ENCODE results near the gene TMEM182. TPM values are rescaled to one million over a fixed set of nuclear protein-coding genes. Genes with fewer than 3 reads are reported as not detected.

TMEM182 gene
- total and polyA plus RNA-seq, 2 of the 4 experiments (the other 2 are of a cell fraction), result 1.3 to 1.4 TPM

GRCh38 chr2:102771114-102771513 is 9.3 kb downstream of the TMEM182 start:
- H3K27ac ChIP-seq (ENCODE audit: insufficient read depth, low read length), result no peak overlapping the region
- TF ChIP-seq NFE2L2 (IDR thresholded peaks at IDR 0.05; ENCODE audit: low read depth, low read length), result no peak
- no peak for TF ChIP-seq RCOR1 (IDR thresholded peaks at IDR 0.05; ENCODE audit: insufficient replicate concordance, low read length)
- TF ChIP-seq USF2 (IDR thresholded peaks at IDR 0.05; ENCODE audit: low read depth, low read length), result no peak
- TF ChIP-seq RAD21 (IDR thresholded peaks at IDR 0.05; ENCODE audit: low read length), result no peak
- no peak for TF ChIP-seq POLR2A (IDR thresholded peaks at IDR 0.05; ENCODE audit: low read depth, low read length)
- TF ChIP-seq BHLHE40 (IDR thresholded peaks at IDR 0.05; ENCODE audit: low read depth, low read length), result no peak
- TF ChIP-seq SMC3 (IDR thresholded peaks at IDR 0.05; ENCODE audit: low read depth, low read length), result no peak
- TF ChIP-seq FOS (IDR thresholded peaks at IDR 0.05; ENCODE audit: low read depth, low read length), result no peak
- no peak for TF ChIP-seq CTCF (conservative IDR thresholded peaks at IDR 0.05; ENCODE audit: low read depth, low read length)
- TF ChIP-seq MAZ (IDR thresholded peaks at IDR 0.05; ENCODE audit: borderline replicate concordance, low read depth, low read length), result no peak
- no peak for TF ChIP-seq CEBPB (IDR thresholded peaks at IDR 0.05; ENCODE audit: low read depth, low read length)
- TF ChIP-seq MXI1 (IDR thresholded peaks at IDR 0.05; ENCODE audit: borderline replicate concordance, low read depth, low read length), result no peak
- no peak for TF ChIP-seq MAFK (IDR thresholded peaks at IDR 0.05; ENCODE audit: low read depth, low read length)
- no peak for TF ChIP-seq RFX5 (IDR thresholded peaks at IDR 0.05; ENCODE audit: low read depth, low read length)
- no peak for TF ChIP-seq ELK1 (IDR thresholded peaks at IDR 0.05; ENCODE audit: borderline replicate concordance, low read depth, low read length)
- no peak for TF ChIP-seq CHD1 (IDR thresholded peaks at IDR 0.05; ENCODE audit: low read depth, low read length)
- H3K79me1 ChIP-seq (ENCODE audit: low read depth in 1 of 2, low read length in 2 of 2), result no peaks in the 10 kb centered on the region
- H4K20me1 ChIP-seq (ENCODE audit: insufficient read depth, low read length), result no peaks in the 10 kb centered on the region
- BruUV-seq (replicated peaks), result no TSS peak
- H4K8ac ChIP-seq (ENCODE audit: low read depth in 2 of 2, low read length in 2 of 2), result no peak overlapping the region
- peak; percentile 5 for DNase-seq
- no peak overlapping the region for H2BK20ac ChIP-seq (ENCODE audit: low read depth, low read length)
- no peaks in the 10 kb centered on the region for H3K9me3 ChIP-seq (ENCODE audit: control insufficient read depth, insufficient read depth, low read length)
- no peak overlapping the region for H3K56ac ChIP-seq (ENCODE audit: extremely low read depth, insufficient read depth, low read length)
- peaks cover 3% of the 10 kb centered on the region; the same call in 1 of the 2 replicates for H3K4me1 ChIP-seq (ENCODE audit: control insufficient read depth, insufficient read depth, low read length)
- CTCF ChIA-PET, result interaction anchor here (1.3 kb wide), 1 partner anchor 18 kb away, joined by 4 read pairs; no protein-coding TSS in a partner anchor
- no peak overlapping the region for H3K23ac ChIP-seq (ENCODE audit: low read depth, low read length)
- no peak overlapping the region for H2BK15ac ChIP-seq (ENCODE audit: low read depth, low read length)
- no peaks in the 10 kb centered on the region for H3K36me3 ChIP-seq (ENCODE audit: control insufficient read depth, insufficient read depth, low read length)
- dilution Hi-C loops (cut with HindIII; ENCODE audit: low sequenced_read_pairs, unreplicated experiment), result no loop called here
- intact Hi-C loops (cut with micrococcal nuclease), result no loop called here
- no peak overlapping the region for H3K14ac ChIP-seq (replicated peaks; ENCODE audit: low read depth, low read length)
- H3K4me3 ChIP-seq (ENCODE audit: insufficient read depth, low read depth, low read length), result no peak overlapping the region
- no peak overlapping the region for H3K4ac ChIP-seq (ENCODE audit: low read depth, low read length)
- ATAC-seq (ENCODE audit: low read depth), result no peak
- in situ Hi-C loops (cut with MboI; ENCODE audit: low sequenced_read_pairs), result no loop called here
- no peak overlapping the region for H3K9ac ChIP-seq (ENCODE audit: low read depth, low read length)
- no peak overlapping the region for H4K5ac ChIP-seq (ENCODE audit: low read depth, low read length)
- no peak overlapping the region for H3K4me2 ChIP-seq (ENCODE audit: low read depth, low read length)
- no CpG with 5 or more reads among the region's 3 CpGs for WGBS, 2 experiments (ENCODE audit: extremely low coverage in 2 of 2, insufficient read length in 1 of 2)
- no peak overlapping the region for H2AK9ac ChIP-seq (replicated peaks; ENCODE audit: low read depth, low read length, poor library complexity)
- POLR2A ChIA-PET (ENCODE audit: unreplicated experiment), result no interaction called here
- H3K27me3 ChIP-seq (ENCODE audit: control insufficient read depth, insufficient read depth, low read length), result no peaks in the 10 kb centered on the region
- no peaks in the 10 kb centered on the region; the same call in 1 of the 2 replicates for H3K9me1 ChIP-seq (ENCODE audit: insufficient read depth, low read length)
- H2AFZ ChIP-seq (replicated peaks; ENCODE audit: low read length, poor library complexity), result no peak overlapping the region
- no peak overlapping the region for H3K18ac ChIP-seq (ENCODE audit: low read depth, low read length)
- H2BK5ac ChIP-seq (ENCODE audit: low read depth, low read length, poor library complexity, severe bottlenecking), result no peak overlapping the region
- H2BK120ac ChIP-seq (ENCODE audit: low read depth, low read length), result no peak overlapping the region
- H4K91ac ChIP-seq (ENCODE audit: insufficient read depth, low read depth, low read length), result no peak overlapping the region
- H2AK5ac ChIP-seq (ENCODE audit: low read depth, low read length), result no peak overlapping the region

Measured in IMR-90 (cell line).